Stomach (tissue), 9 donors: ENCODE results near the gene MICALL1. TPM values are rescaled to one million over a fixed set of nuclear protein-coding genes. Genes with fewer than 3 reads are reported as not detected.

Source experiments
- DNase-seq, 2 donors: peaks; one replicate each; pipeline versions ENCODE4 v3.0.0 to v3.0.0-alpha.2; 2013 to 2019
- H3K27ac ChIP-seq, 5 donors: fragments of 200-600 bp in 4 of 5; sonication (generic) in 4 of 5; one replicate each; pipeline ENCODE4 v1.5.1; 2013 to 2019; ENCODE audit warnings: mild to moderate bottlenecking in 1 of 5, moderate library complexity in 1 of 5
- H3K27me3 ChIP-seq, 3 donors: fragments of 200-600 bp; sonication (generic); one replicate each; pipeline ENCODE4 v1.5.1; 2017 to 2019; ENCODE audit warnings: mixed run types in 1 of 3
- H3K36me3 ChIP-seq, 4 donors: fragments of 200-600 bp; sonication (generic); 1 replicate in 3 of 4; 2 replicates in 1 of 4; pipeline ENCODE4 v1.5.1; 2016 to 2019
- H3K4me1 ChIP-seq, 4 donors: fragments of 200-600 bp; sonication (generic); one replicate each; pipeline ENCODE4 v1.5.1; 2016 to 2019
- H3K4me3 ChIP-seq, 4 donors: fragments of 200-600 bp; sonication (generic) in 3 of 4; one replicate each; pipeline ENCODE4 v1.5.1; 2016 to 2019; ENCODE audit warnings: mild to moderate bottlenecking in 1 of 4
- H3K9me3 ChIP-seq, 4 donors: fragments of 200-600 bp; sonication (generic); one replicate each; pipeline ENCODE4 v1.5.1; 2016 to 2019
- CTCF ChIP-seq, 7 experiments: fragments of 450-650 bp in 4 of 7; fragments of 200-600 bp in 3 of 7; sonication (generic) in 3 of 7; IDR thresholded peaks; one replicate each; pipeline ENCODE4 v1.5.1; 2016 to 2019; ENCODE audit warnings: antibody characterized with exemption in 7 of 7, control low read depth in 2 of 7, mild to moderate bottlenecking in 1 of 7
- EP300 ChIP-seq: sonication (generic); formaldehyde crosslinking; IDR thresholded peaks from one replicate; pipeline ENCODE4 v1.6.1; 2017; ENCODE audit warnings: antibody characterized with exemption
- POLR2A ChIP-seq, 4 donors: fragments of 450-650 bp; IDR thresholded peaks; one replicate each; pipeline ENCODE4 v1.6.1; 2016; ENCODE audit warnings: antibody characterized with exemption in 4 of 4, control low read depth in 2 of 4, mild to moderate bottlenecking in 1 of 4, moderate library complexity in 1 of 4
- POLR2AphosphoS5 ChIP-seq, 3 donors: sonication (generic); formaldehyde crosslinking; IDR thresholded peaks; one replicate each; pipeline ENCODE4 v1.6.1; 2016; ENCODE audit warnings: antibody characterized with exemption in 3 of 3
- WGBS, 5 donors: extraction: QIAGEN DNeasy Blood & Tissue Kit in 3 of 5; methylation state at CpG; one replicate each; pipeline versions ENCODE4 v1.1.5 to v1.1.7; 2013 to 2018; 5-methylcytosine and 5-hydroxymethylcytosine counted together
- intact Hi-C: fragments of 100-400 bp; cut with DNase I; formaldehyde crosslinking; loops from one replicate; pipeline ENCODE4 v1.15.1; 2023; ENCODE audit warnings: low total_unique reads
- polyA plus RNA-seq, 3 donors: library from polyadenylated mRNA; stranded (reverse); fragments of 200-250 nt; gene quantifications; one replicate each; pipeline ENCODE4 v1.2.3, GENCODE V29; 2013
- total RNA-seq, 5 donors: library from RNA; depleted of rRNA; stranded (reverse); fragments of >200 nt; gene quantifications; one replicate each; pipeline versions ENCODE4 v1.1.0 to v1.2.3, GENCODE V29; 2014 to 2016
- donor health status: healthy with polysubstance abuse.
- donor health status: Bipolar disorder and iron deficiency.
- donor health status: healthy.

Gene MICALL1
- total and polyA plus RNA-seq, 8 donors: 17.7 to 155 (median 54.7) TPM

- H3K27me3 ChIP-seq: no peaks in the 10 kb centered on the region
- no peak overlapping the region for H3K4me3 ChIP-seq
- 50 to 80% (median 53%) methylated on average over 1 of the region's 1 CpG for WGBS, 5 donors
- H3K36me3 ChIP-seq: peaks cover 38 to 79% (median 65%) of the 10 kb centered on the region in 4 donors
- peaks cover 0 to 17% (median 6%) of the 10 kb centered on the region in 4 donors for H3K4me1 ChIP-seq
- no peak overlapping the region for H3K27ac ChIP-seq
- no peak for DNase-seq
- H3K9me3 ChIP-seq: no peaks in the 10 kb centered on the region
- intact Hi-C loops: loop anchor here (10.0 kb wide), 1 partner anchor 152 kb away; no protein-coding TSS in a partner anchor
- TF ChIP-seq EP300 (no peak), CTCF (IDR thresholded peaks at IDR 0.05) (no peak), POLR2A (IDR thresholded peaks at IDR 0.05) (no peak), POLR2AphosphoS5 (IDR thresholded peaks at IDR 0.05) (no peak)
Observed at GRCh38 chr22:37967147-37967546, 61.0 kb downstream of the MICALL1 start.

GRCh38 chr22:37967637-37968451 lies 61.7 kb downstream of the MICALL1 start:
- 75 to 90% (median 81%) methylated on average over 12 to 14 of the region's 14 CpGs for WGBS, 5 donors
- peaks cover 0 to 17% (median 6%) of the 10 kb centered on the region in 4 donors for H3K4me1 ChIP-seq
- H3K4me3 ChIP-seq: no peak overlapping the region
- intact Hi-C loops: loop anchor here (10.0 kb wide), 1 partner anchor 153 kb away; no protein-coding TSS in a partner anchor
- TF ChIP-seq CTCF (IDR thresholded peaks at IDR 0.05) (no peak), EP300 (no peak), POLR2AphosphoS5 (IDR thresholded peaks at IDR 0.05) (no peak)
- H3K27me3 ChIP-seq: no peaks in the 10 kb centered on the region
- H3K27ac ChIP-seq: no peak overlapping the region
- H3K9me3 ChIP-seq: no peaks in the 10 kb centered on the region
- peaks cover 31 to 79% (median 64%) of the 10 kb centered on the region in 4 donors for H3K36me3 ChIP-seq
- no peak for DNase-seq

GRCh38 chr22:37968452-37969251 lies 62.6 kb downstream of the MICALL1 start:
- H3K36me3 ChIP-seq: peaks cover 26 to 79% (median 60%) of the 10 kb centered on the region in 4 donors
- intact Hi-C loops: loop anchor here (10.0 kb wide), 1 partner anchor 154 kb away; no protein-coding TSS in a partner anchor
- no peak for TF ChIP-seq POLR2AphosphoS5 (IDR thresholded peaks at IDR 0.05)
- no peak for TF ChIP-seq EP300
- no peak for TF ChIP-seq POLR2A (IDR thresholded peaks at IDR 0.05)
- TF ChIP-seq CTCF (IDR thresholded peaks at IDR 0.05): no peak
- peaks cover 0 to 17% (median 6%) of the 10 kb centered on the region in 4 donors for H3K4me1 ChIP-seq
- 57 to 81% (median 79%) methylated on average over 4 to 5 of the region's 5 CpGs for WGBS, 5 donors
- H3K27me3 ChIP-seq: no peaks in the 10 kb centered on the region
- no peak overlapping the region for H3K4me3 ChIP-seq
- DNase-seq: peak in 1 of 2 donors; percentile 60
- H3K27ac ChIP-seq: no peak overlapping the region
- no peaks in the 10 kb centered on the region for H3K9me3 ChIP-seq

GRCh38 chr22:37970864-37971263 lies 64.8 kb downstream of the MICALL1 start:
- WGBS, 5 donors: 84 to 98% (median 92%) methylated on average over 4 of the region's 4 CpGs
- peaks cover 26 to 85% (median 50%) of the 10 kb centered on the region in 4 donors for H3K36me3 ChIP-seq
- TF ChIP-seq CTCF (IDR thresholded peaks at IDR 0.05) (no peak), POLR2A (IDR thresholded peaks at IDR 0.05) (no peak), EP300 (no peak), POLR2AphosphoS5 (IDR thresholded peaks at IDR 0.05) (no peak)
- H3K9me3 ChIP-seq: no peaks in the 10 kb centered on the region
- no peak overlapping the region for H3K27ac ChIP-seq
- no peaks in the 10 kb centered on the region for H3K27me3 ChIP-seq
- peaks cover 0 to 5% (median 0%) of the 10 kb centered on the region in 4 donors for H3K4me1 ChIP-seq
- H3K4me3 ChIP-seq: no peak overlapping the region
- intact Hi-C loops: no loop called here
- DNase-seq: no peak
